Gastrocnemius medialis (tissue), 4 donors: Measurements from ENCODE around the gene COA5.

Source experiments
- POLR2A ChIP-seq, 2 donors: fragments of 450-650 bp; IDR thresholded peaks; one replicate each; pipeline ENCODE4 v1.6.1; 2017; ENCODE audit warnings: antibody characterized with exemption in 2 of 2, mild to moderate bottlenecking in 2 of 2, moderate library complexity in 2 of 2
- TF ChIP-seq, protein P1 (sequence below), 5 experiments: fragments of 450-650 bp in 3 of 5; fragments of 200-600 bp in 2 of 5; sonication (generic) in 2 of 5; IDR thresholded peaks in 4 of 5; conservative IDR thresholded peaks in 1 of 5; 1 replicate in 4 of 5; 2 replicates in 1 of 5; pipeline ENCODE4 v1.5.1; 2016 to 2019; ENCODE audit warnings: antibody characterized with exemption in 5 of 5, mild to moderate bottlenecking in 3 of 5, moderate library complexity in 3 of 5

- TF ChIP-seq POLR2A (IDR thresholded peaks at IDR 0.05) = no peak
- TF ChIP-seq, protein P1, sequence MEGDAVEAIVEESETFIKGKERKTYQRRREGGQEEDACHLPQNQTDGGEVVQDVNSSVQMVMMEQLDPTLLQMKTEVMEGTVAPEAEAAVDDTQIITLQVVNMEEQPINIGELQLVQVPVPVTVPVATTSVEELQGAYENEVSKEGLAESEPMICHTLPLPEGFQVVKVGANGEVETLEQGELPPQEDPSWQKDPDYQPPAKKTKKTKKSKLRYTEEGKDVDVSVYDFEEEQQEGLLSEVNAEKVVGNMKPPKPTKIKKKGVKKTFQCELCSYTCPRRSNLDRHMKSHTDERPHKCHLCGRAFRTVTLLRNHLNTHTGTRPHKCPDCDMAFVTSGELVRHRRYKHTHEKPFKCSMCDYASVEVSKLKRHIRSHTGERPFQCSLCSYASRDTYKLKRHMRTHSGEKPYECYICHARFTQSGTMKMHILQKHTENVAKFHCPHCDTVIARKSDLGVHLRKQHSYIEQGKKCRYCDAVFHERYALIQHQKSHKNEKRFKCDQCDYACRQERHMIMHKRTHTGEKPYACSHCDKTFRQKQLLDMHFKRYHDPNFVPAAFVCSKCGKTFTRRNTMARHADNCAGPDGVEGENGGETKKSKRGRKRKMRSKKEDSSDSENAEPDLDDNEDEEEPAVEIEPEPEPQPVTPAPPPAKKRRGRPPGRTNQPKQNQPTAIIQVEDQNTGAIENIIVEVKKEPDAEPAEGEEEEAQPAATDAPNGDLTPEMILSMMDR (IDR thresholded peaks at IDR 0.05 in 4 of 5, conservative IDR thresholded peaks at IDR 0.05 in 1 of 5) = no peak
Measured at GRCh38 chr2:98559581-98559980, 48.7 kb downstream of the COA5 start.
